Choroid plexus epithelial cell (primary cell): Measurements from ENCODE around the gene SPEF2.

Experiments
- DNase-seq: peaks from one replicate; pipeline ENCODE4 v3.0.0-alpha.2; 2010; ENCODE audit warnings: low read depth
- H3K4me3 ChIP-seq: 2 replicates; pipeline ENCODE4 v1.5.1; 2011; ENCODE audit warnings: low read depth, mild to moderate bottlenecking, control low read depth, low read length, moderate library complexity
- TF ChIP-seq, protein P1 (sequence below): conservative IDR thresholded peaks from 2 replicates; pipeline ENCODE4 v1.5.1; 2011; ENCODE audit warnings: low read depth, mild to moderate bottlenecking, control low read depth, inconsistent platforms, low read length, moderate library complexity

SPEF2 gene

GRCh38 chr5:35656721-35657120 is 39.1 kb downstream of the SPEF2 start:
- peak; percentile 30 for DNase-seq
- TF ChIP-seq, protein P1, sequence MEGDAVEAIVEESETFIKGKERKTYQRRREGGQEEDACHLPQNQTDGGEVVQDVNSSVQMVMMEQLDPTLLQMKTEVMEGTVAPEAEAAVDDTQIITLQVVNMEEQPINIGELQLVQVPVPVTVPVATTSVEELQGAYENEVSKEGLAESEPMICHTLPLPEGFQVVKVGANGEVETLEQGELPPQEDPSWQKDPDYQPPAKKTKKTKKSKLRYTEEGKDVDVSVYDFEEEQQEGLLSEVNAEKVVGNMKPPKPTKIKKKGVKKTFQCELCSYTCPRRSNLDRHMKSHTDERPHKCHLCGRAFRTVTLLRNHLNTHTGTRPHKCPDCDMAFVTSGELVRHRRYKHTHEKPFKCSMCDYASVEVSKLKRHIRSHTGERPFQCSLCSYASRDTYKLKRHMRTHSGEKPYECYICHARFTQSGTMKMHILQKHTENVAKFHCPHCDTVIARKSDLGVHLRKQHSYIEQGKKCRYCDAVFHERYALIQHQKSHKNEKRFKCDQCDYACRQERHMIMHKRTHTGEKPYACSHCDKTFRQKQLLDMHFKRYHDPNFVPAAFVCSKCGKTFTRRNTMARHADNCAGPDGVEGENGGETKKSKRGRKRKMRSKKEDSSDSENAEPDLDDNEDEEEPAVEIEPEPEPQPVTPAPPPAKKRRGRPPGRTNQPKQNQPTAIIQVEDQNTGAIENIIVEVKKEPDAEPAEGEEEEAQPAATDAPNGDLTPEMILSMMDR = no peak
- H3K4me3 ChIP-seq = no peak overlapping the region

DNA sequence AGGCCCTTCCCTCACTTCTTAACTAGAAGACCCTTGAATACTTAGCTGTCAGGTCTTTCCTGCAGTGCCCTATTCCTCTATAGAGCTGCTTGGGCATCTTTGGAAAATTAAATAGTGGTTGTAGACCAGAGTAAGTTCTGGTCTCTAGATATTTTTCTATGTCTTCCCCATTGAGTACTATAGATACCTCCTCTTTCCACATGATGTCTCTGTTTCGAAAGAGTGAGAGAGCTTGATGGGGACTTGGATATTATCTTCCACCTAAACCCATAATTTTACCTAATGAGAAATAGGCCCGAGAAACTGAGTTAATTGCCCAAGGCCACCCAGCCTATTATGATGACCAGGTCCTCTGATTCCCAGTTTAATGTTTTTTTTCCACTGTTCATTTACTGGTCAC is 40.2 kb downstream of the SPEF2 start:
- no peak for DNase-seq
- TF ChIP-seq, protein P1 = no peak
- no peak overlapping the region for H3K4me3 ChIP-seq

DNA sequence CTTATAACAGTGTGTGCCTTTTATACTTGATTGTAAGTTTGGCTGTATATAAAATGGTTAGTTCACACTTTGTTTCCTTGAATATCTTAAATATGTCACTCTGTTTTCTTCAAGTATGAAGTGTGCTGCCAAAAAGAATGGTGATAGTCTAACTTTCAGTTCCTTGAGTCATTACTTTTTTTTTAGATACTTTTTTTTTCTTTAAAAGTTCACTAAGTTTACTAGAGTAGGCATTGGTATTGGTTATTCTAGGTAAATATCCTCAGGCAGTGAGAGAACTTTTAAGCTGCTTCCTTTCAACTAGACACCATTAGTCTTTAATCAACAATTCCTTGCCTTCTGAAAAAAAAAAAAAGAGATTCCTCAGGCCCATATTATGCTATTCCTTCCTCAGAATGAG is 41.9 kb downstream of the SPEF2 start:
- H3K4me3 ChIP-seq = no peak overlapping the region
- DNase-seq = no peak
- TF ChIP-seq, protein P1 = no peak

- no peak overlapping the region for H3K4me3 ChIP-seq
- TF ChIP-seq, protein P1 = no peak
- DNase-seq = no peak
Measured at GRCh38 chr5:35660451-35660850, 42.8 kb downstream of the SPEF2 start.

GRCh38 chr5:35664584-35664983 is 46.9 kb downstream of the SPEF2 start:
- H3K4me3 ChIP-seq = no peak overlapping the region
- DNase-seq = no peak
- TF ChIP-seq, protein P1 = no peak

DNA sequence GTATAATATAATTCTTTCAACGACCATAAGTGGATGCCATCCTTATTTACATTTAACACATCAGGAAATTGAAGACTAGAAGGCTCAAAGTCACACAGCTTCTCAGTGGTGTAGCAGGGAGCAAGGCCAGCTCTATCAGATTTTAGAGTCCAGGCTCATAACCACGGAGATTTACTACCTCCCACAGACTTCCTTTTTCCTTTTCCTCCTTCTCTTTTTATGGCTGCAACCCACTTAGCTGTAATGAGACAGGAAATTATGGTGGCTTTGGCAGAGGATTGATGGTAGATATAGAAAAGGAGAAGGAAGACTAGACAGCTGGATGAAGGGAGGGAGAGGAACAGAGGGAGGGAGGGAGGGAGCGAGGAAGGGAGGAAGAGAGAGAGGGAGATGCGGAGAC is 47.4 kb downstream of the SPEF2 start:
- H3K4me3 ChIP-seq = no peak overlapping the region
- TF ChIP-seq, protein P1 = no peak
- no peak for DNase-seq

DNA sequence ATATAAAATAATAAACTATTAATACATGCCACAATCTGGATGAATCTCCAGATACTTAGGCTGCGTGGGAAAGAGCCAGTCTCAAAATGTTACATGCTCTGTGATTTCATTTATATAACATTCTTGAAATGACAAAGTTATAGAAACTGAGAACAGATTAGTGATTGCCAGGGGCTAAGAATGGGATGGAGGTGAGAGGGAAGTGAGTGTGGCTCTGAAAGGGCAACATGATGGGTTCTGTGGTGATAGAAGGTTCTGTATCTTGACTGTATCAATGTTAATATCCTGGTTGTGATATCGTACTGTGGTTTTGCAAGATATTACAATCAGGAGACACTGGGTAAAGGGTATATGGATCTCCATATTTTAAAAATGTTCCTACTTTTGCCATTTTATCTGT is 50.7 kb downstream of the SPEF2 start:
- no peak overlapping the region for H3K4me3 ChIP-seq
- no peak for DNase-seq
- TF ChIP-seq, protein P1 = no peak
